Measurements from ENCODE around the gene PDE8A.

DNA sequence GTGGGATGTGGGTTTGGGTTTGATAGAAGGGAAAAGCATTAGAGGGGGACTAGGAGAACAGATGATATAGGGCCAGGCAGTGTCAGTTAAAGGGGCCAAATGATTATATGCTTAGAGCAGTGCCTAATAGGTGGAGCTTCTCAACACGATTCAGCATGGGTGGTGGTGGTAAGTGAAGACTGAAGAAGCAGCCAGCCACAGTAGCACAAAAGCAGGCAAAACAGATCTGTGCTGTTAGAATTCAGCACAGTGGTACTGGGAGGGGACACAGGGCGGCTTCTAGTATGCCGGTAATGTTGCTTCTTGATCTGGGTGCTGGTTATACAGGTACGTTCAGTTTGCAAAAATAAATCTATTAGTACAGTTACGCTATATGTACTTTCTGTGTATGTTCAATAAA is 25.5 kb downstream of the PDE8A start:
- TF ChIP-seq, protein P1, sequence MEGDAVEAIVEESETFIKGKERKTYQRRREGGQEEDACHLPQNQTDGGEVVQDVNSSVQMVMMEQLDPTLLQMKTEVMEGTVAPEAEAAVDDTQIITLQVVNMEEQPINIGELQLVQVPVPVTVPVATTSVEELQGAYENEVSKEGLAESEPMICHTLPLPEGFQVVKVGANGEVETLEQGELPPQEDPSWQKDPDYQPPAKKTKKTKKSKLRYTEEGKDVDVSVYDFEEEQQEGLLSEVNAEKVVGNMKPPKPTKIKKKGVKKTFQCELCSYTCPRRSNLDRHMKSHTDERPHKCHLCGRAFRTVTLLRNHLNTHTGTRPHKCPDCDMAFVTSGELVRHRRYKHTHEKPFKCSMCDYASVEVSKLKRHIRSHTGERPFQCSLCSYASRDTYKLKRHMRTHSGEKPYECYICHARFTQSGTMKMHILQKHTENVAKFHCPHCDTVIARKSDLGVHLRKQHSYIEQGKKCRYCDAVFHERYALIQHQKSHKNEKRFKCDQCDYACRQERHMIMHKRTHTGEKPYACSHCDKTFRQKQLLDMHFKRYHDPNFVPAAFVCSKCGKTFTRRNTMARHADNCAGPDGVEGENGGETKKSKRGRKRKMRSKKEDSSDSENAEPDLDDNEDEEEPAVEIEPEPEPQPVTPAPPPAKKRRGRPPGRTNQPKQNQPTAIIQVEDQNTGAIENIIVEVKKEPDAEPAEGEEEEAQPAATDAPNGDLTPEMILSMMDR (IDR thresholded peaks at IDR 0.05), result no peak
- TF ChIP-seq POLR2A (IDR thresholded peaks at IDR 0.05), result no peak

Measured in breast epithelium (tissue), 3 donors.